Measurements from ENCODE around the gene ALOX15.

Gene ALOX15

GRCh38 chr17:4673986-4674684, 32.7 kb upstream of the ALOX15 start:
- H3K27me3 ChIP-seq (ENCODE audit: insufficient read depth, low read depth), result no peaks in the 10 kb centered on the region
- no peaks in the 10 kb centered on the region for H3K79me2 ChIP-seq (ENCODE audit: insufficient read depth, low read depth)
- H3K4me2 ChIP-seq, result no peak overlapping the region
- no peak overlapping the region for H3K4me3 ChIP-seq (IDR thresholded peaks at IDR 0.05; ENCODE audit: insufficient read depth, low read depth, low read length)
- H4K20me1 ChIP-seq (ENCODE audit: insufficient read depth), result no peaks in the 10 kb centered on the region
- no peak overlapping the region for H3K9ac ChIP-seq
- H3K36me3 ChIP-seq (ENCODE audit: insufficient read depth), result no peaks in the 10 kb centered on the region
- H2AFZ ChIP-seq (ENCODE audit: low read depth), result no peak overlapping the region
- no peak overlapping the region for H3K27ac ChIP-seq
- no peak for TF ChIP-seq CTCF (conservative IDR thresholded peaks at IDR 0.05; ENCODE audit: low read depth, low read length)
- no peaks in the 10 kb centered on the region for H3K4me1 ChIP-seq (ENCODE audit: low read depth, poor library complexity, severe bottlenecking)

GRCh38 chr17:4673169-4673568, 31.7 kb upstream of the ALOX15 start:
- TF ChIP-seq CTCF (conservative IDR thresholded peaks at IDR 0.05; ENCODE audit: low read depth, low read length), result no peak
- H3K79me2 ChIP-seq (ENCODE audit: insufficient read depth, low read depth), result no peaks in the 10 kb centered on the region
- H4K20me1 ChIP-seq (ENCODE audit: insufficient read depth), result no peaks in the 10 kb centered on the region
- no peaks in the 10 kb centered on the region for H3K4me1 ChIP-seq (ENCODE audit: low read depth, poor library complexity, severe bottlenecking)
- no peaks in the 10 kb centered on the region for H3K27me3 ChIP-seq (ENCODE audit: insufficient read depth, low read depth)
- H3K36me3 ChIP-seq (ENCODE audit: insufficient read depth), result no peaks in the 10 kb centered on the region
- H3K4me2 ChIP-seq, result no peak overlapping the region
- H3K27ac ChIP-seq, result no peak overlapping the region
- no peak overlapping the region for H2AFZ ChIP-seq (ENCODE audit: low read depth)
- no peak overlapping the region for H3K9ac ChIP-seq
- H3K4me3 ChIP-seq (IDR thresholded peaks at IDR 0.05; ENCODE audit: insufficient read depth, low read depth, low read length), result no peak overlapping the region

- no peak for TF ChIP-seq CTCF (conservative IDR thresholded peaks at IDR 0.05; ENCODE audit: low read depth, low read length)
- no peaks in the 10 kb centered on the region for H3K4me1 ChIP-seq (ENCODE audit: low read depth, poor library complexity, severe bottlenecking)
- H2AFZ ChIP-seq (ENCODE audit: low read depth), result no peak overlapping the region
- no peak overlapping the region for H3K4me3 ChIP-seq (IDR thresholded peaks at IDR 0.05; ENCODE audit: insufficient read depth, low read depth, low read length)
- no peak overlapping the region for H3K4me2 ChIP-seq
- no peaks in the 10 kb centered on the region for H4K20me1 ChIP-seq (ENCODE audit: insufficient read depth)
- no peak overlapping the region for H3K27ac ChIP-seq
- no peaks in the 10 kb centered on the region for H3K79me2 ChIP-seq (ENCODE audit: insufficient read depth, low read depth)
- H3K36me3 ChIP-seq (ENCODE audit: insufficient read depth), result no peaks in the 10 kb centered on the region
- no peak overlapping the region for H3K9ac ChIP-seq
- no peaks in the 10 kb centered on the region for H3K27me3 ChIP-seq (ENCODE audit: insufficient read depth, low read depth)
These were observed 31.3 kb upstream of the ALOX15 start for GRCh38 chr17:4672751-4673150.

GRCh38 chr17:4672055-4672630, 30.7 kb upstream of the ALOX15 start:
- H3K27me3 ChIP-seq (ENCODE audit: insufficient read depth, low read depth), result no peaks in the 10 kb centered on the region

More at GRCh38 chr17:4672055-4672630, 30.7 kb upstream of the ALOX15 start:
- no peak overlapping the region for H3K4me2 ChIP-seq
- H4K20me1 ChIP-seq (ENCODE audit: insufficient read depth), result no peaks in the 10 kb centered on the region
- no peak overlapping the region for H3K9ac ChIP-seq
- H3K27ac ChIP-seq, result no peak overlapping the region
- H3K79me2 ChIP-seq (ENCODE audit: insufficient read depth, low read depth), result no peaks in the 10 kb centered on the region
- no peak overlapping the region for H2AFZ ChIP-seq (ENCODE audit: low read depth)
- H3K4me3 ChIP-seq (IDR thresholded peaks at IDR 0.05; ENCODE audit: insufficient read depth, low read depth, low read length), result no peak overlapping the region
- TF ChIP-seq CTCF (conservative IDR thresholded peaks at IDR 0.05; ENCODE audit: low read depth, low read length), result no peak
- H3K4me1 ChIP-seq (ENCODE audit: low read depth, poor library complexity, severe bottlenecking), result no peaks in the 10 kb centered on the region
- no peaks in the 10 kb centered on the region for H3K36me3 ChIP-seq (ENCODE audit: insufficient read depth)

Measured in KMS-11 (cell line).